ENCODE results near the gene LTC4S.

Gene LTC4S

GRCh38 chr5:179818746-179819295 is 25.0 kb downstream of the LTC4S start:
- peaks cover 0 to 29% (median 14%) of the 10 kb centered on the region in 4 experiments for H3K36me3 ChIP-seq (ENCODE audit: control insufficient read depth in 4 of 4, insufficient read depth in 4 of 4, low read length in 3 of 4)
- CTCF ChIA-PET, result interaction anchor here (1.0 to 4.5 kb wide), 6 partner anchors 8 to 22 kb away, joined by 3 to 32 read pairs (median 4); no protein-coding TSS in a partner anchor
- peaks cover 0 to 58% (median 49%) of the 10 kb centered on the region in 4 experiments for H3K4me1 ChIP-seq (ENCODE audit: control extremely low read depth in 1 of 4, control insufficient read depth in 4 of 4, insufficient read depth in 4 of 4, low read length in 3 of 4)
- peak overlapping the region in 5 of 7 experiments; percentile 23 to 96 (median 45) for H3K4me3 ChIP-seq (ENCODE audit: control insufficient read depth in 1 of 7, extremely low read depth in 1 of 7, insufficient read depth in 4 of 7, low read depth in 2 of 7, low read length in 6 of 7)
- 0% methylated on average over 30 of the region's 35 CpGs for WGBS (ENCODE audit: insufficient coverage)
- H3K9me3 ChIP-seq (ENCODE audit: control extremely low read depth in 1 of 5, control insufficient read depth in 4 of 5, insufficient read depth in 2 of 5, low read depth in 1 of 5, low read length in 4 of 5), result peaks cover 0 to 2% (median 0%) of the 10 kb centered on the region in 5 experiments
- POLR2A ChIA-PET, result interaction anchor here (0.7 to 9.1 kb wide), 3 partner anchors 9 to 25 kb away, joined by 3 to 131 read pairs (median 16); partner anchors contain the start of genes LTC4S and MGAT4B
- H3K27me3 ChIP-seq (replicated peaks in 2 of 5; ENCODE audit: control insufficient read depth in 4 of 5, insufficient read depth in 5 of 5, low read length in 4 of 5), result no peaks in the 10 kb centered on the region
- DNase-seq, result peak; percentile 93 to 98 (median 98)
- H3K27ac ChIP-seq (ENCODE audit: insufficient read depth in 1 of 2, low read depth in 1 of 2, low read length in 2 of 2, poor library complexity in 1 of 2, severe bottlenecking in 2 of 2), result peak overlapping the region; percentile 92 to 95

GRCh38 chr5:179819296-179820126 is 25.7 kb downstream of the LTC4S start:
- Histone ChIP-seq H3K27ac (ENCODE audit: insufficient read depth in 1 of 2, low read depth in 1 of 2, low read length in 2 of 2, poor library complexity in 1 of 2, severe bottlenecking in 2 of 2) (peak overlapping the region; percentile 92 to 95), H3K4me1 (ENCODE audit: control extremely low read depth in 1 of 4, control insufficient read depth in 4 of 4, insufficient read depth in 4 of 4, low read length in 3 of 4) (peaks cover 0 to 58% (median 49%) of the 10 kb centered on the region in 4 experiments), H3K27me3 (replicated peaks in 2 of 5; ENCODE audit: control insufficient read depth in 4 of 5, insufficient read depth in 5 of 5, low read length in 4 of 5) (no peaks in the 10 kb centered on the region), H3K36me3 (ENCODE audit: control insufficient read depth in 4 of 4, insufficient read depth in 4 of 4, low read length in 3 of 4) (peaks cover 0 to 29% (median 21%) of the 10 kb centered on the region in 4 experiments), H3K4me3 (ENCODE audit: control insufficient read depth in 1 of 7, extremely low read depth in 1 of 7, insufficient read depth in 4 of 7, low read depth in 2 of 7, low read length in 6 of 7) (peak overlapping the region in 4 of 7 experiments; percentile 11 to 96 (median 92)), H3K9me3 (ENCODE audit: control extremely low read depth in 1 of 5, control insufficient read depth in 4 of 5, insufficient read depth in 2 of 5, low read depth in 1 of 5, low read length in 4 of 5) (peaks cover 0 to 2% (median 0%) of the 10 kb centered on the region in 5 experiments)
- CTCF ChIA-PET, result interaction anchor here (1.0 to 4.5 kb wide), 7 partner anchors 8 to 25 kb away, joined by 3 to 32 read pairs (median 5); partner anchors contain the start of gene LTC4S
- POLR2A ChIA-PET, result interaction anchor here (0.6 to 9.1 kb wide), 5 partner anchors 8 to 74 kb away, joined by 3 to 131 read pairs (median 6); partner anchors contain the start of genes LTC4S and MGAT4B
- WGBS (ENCODE audit: insufficient coverage), result 23% methylated on average over 15 of the region's 26 CpGs
- peak in 2 of 3 donors; percentile 79 to 85 for DNase-seq

- DNase-seq, result no peak
- POLR2A ChIA-PET, result interaction anchor here (0.6 to 9.1 kb wide), 5 partner anchors 9 to 74 kb away, joined by 3 to 131 read pairs (median 6); partner anchors contain the start of genes LTC4S and MGAT4B
- Histone ChIP-seq H3K4me3 (ENCODE audit: control insufficient read depth in 1 of 7, extremely low read depth in 1 of 7, insufficient read depth in 4 of 7, low read depth in 2 of 7, low read length in 6 of 7) (peak overlapping the region in 6 of 7 experiments; percentile 23 to 96 (median 88)), H3K27me3 (replicated peaks in 2 of 5; ENCODE audit: control insufficient read depth in 4 of 5, insufficient read depth in 5 of 5, low read length in 4 of 5) (no peaks in the 10 kb centered on the region), H3K27ac (ENCODE audit: insufficient read depth in 1 of 2, low read depth in 1 of 2, low read length in 2 of 2, poor library complexity in 1 of 2, severe bottlenecking in 2 of 2) (peak overlapping the region; percentile 92 to 95), H3K4me1 (ENCODE audit: control extremely low read depth in 1 of 4, control insufficient read depth in 4 of 4, insufficient read depth in 4 of 4, low read length in 3 of 4) (peaks cover 0 to 58% (median 49%) of the 10 kb centered on the region in 4 experiments), H3K36me3 (ENCODE audit: control insufficient read depth in 4 of 4, insufficient read depth in 4 of 4, low read length in 3 of 4) (peaks cover 5 to 33% (median 26%) of the 10 kb centered on the region in 4 experiments), H3K9me3 (ENCODE audit: control extremely low read depth in 1 of 5, control insufficient read depth in 4 of 5, insufficient read depth in 2 of 5, low read depth in 1 of 5, low read length in 4 of 5) (peaks cover 0 to 2% (median 0%) of the 10 kb centered on the region in 5 experiments)
- CTCF ChIA-PET, result interaction anchor here (1.2 to 4.5 kb wide), 7 partner anchors 9 to 56 kb away, joined by 3 to 32 read pairs (median 6); partner anchors contain the start of gene LTC4S
- WGBS (ENCODE audit: insufficient coverage), result 54% methylated on average over 12 of the region's 12 CpGs
These were observed 26.3 kb downstream of the LTC4S start for GRCh38 chr5:179820127-179820482.

GRCh38 chr5:179820483-179821297 is 26.9 kb downstream of the LTC4S start, which contains the start of gene SQSTM1:
Gene SQSTM1 (plus strand): TSS chr5:179820905. CDS start chr5:179820937, 32 bp downstream.
- Histone ChIP-seq H3K4me3 (ENCODE audit: control insufficient read depth in 1 of 7, extremely low read depth in 1 of 7, insufficient read depth in 4 of 7, low read depth in 2 of 7, low read length in 6 of 7) (peak within 1 kb of the TSS; percentile 82 to 96 (median 89)), H3K9me3 (ENCODE audit: control extremely low read depth in 1 of 5, control insufficient read depth in 4 of 5, insufficient read depth in 2 of 5, low read depth in 1 of 5, low read length in 4 of 5) (peaks cover 0 to 2% (median 0%) of the 10 kb centered on the region in 5 experiments), H3K27ac (ENCODE audit: insufficient read depth in 1 of 2, low read depth in 1 of 2, low read length in 2 of 2, poor library complexity in 1 of 2, severe bottlenecking in 2 of 2) (peak within 1 kb of the TSS; percentile 92 to 95), H3K36me3 (ENCODE audit: control insufficient read depth in 4 of 4, insufficient read depth in 4 of 4, low read length in 3 of 4) (peaks cover 9 to 35% (median 32%) of the 10 kb centered on the region in 4 experiments), H3K4me1 (ENCODE audit: control extremely low read depth in 1 of 4, control insufficient read depth in 4 of 4, insufficient read depth in 4 of 4, low read length in 3 of 4) (peaks cover 0 to 58% (median 49%) of the 10 kb centered on the region in 4 experiments), H3K27me3 (replicated peaks in 2 of 5; ENCODE audit: control insufficient read depth in 4 of 5, insufficient read depth in 5 of 5, low read length in 4 of 5) (no peaks in the 10 kb centered on the region)
- CTCF ChIA-PET, result interaction anchor here (1.2 to 4.5 kb wide), 5 partner anchors 10 to 57 kb away, joined by 5 to 32 read pairs (median 6); partner anchors contain the start of gene LTC4S
- POLR2A ChIA-PET, result interaction anchor here (0.6 to 9.1 kb wide), 8 partner anchors 10 to 88 kb away, joined by 3 to 131 read pairs (median 5); partner anchors contain the start of genes LTC4S, MAML1 and MGAT4B
- DNase-seq, result peak; percentile 67 to 86 (median 85)
- under 1% methylated on average over 64 of the region's 81 CpGs for WGBS (ENCODE audit: insufficient coverage)

- Histone ChIP-seq H3K27ac (ENCODE audit: insufficient read depth in 1 of 2, low read depth in 1 of 2, low read length in 2 of 2, poor library complexity in 1 of 2, severe bottlenecking in 2 of 2) (peak overlapping the region; percentile 92 to 95), H3K4me1 (ENCODE audit: control extremely low read depth in 1 of 4, control insufficient read depth in 4 of 4, insufficient read depth in 4 of 4, low read length in 3 of 4) (peaks cover 0 to 56% (median 48%) of the 10 kb centered on the region in 4 experiments), H3K36me3 (ENCODE audit: control insufficient read depth in 4 of 4, insufficient read depth in 4 of 4, low read length in 3 of 4) (peaks cover 13 to 42% (median 34%) of the 10 kb centered on the region in 4 experiments), H3K4me3 (ENCODE audit: control insufficient read depth in 1 of 7, extremely low read depth in 1 of 7, insufficient read depth in 4 of 7, low read depth in 2 of 7, low read length in 6 of 7) (peak overlapping the region; percentile 82 to 96 (median 89)), H3K27me3 (replicated peaks in 2 of 5; ENCODE audit: control insufficient read depth in 4 of 5, insufficient read depth in 5 of 5, low read length in 4 of 5) (no peaks in the 10 kb centered on the region), H3K9me3 (ENCODE audit: control extremely low read depth in 1 of 5, control insufficient read depth in 4 of 5, insufficient read depth in 2 of 5, low read depth in 1 of 5, low read length in 4 of 5) (no peaks in the 10 kb centered on the region)
- 0% methylated on average over 40 of the region's 54 CpGs for WGBS (ENCODE audit: insufficient coverage)
- ChIA-PET POLR2A (interaction anchor here (0.6 to 9.1 kb wide), 6 partner anchors 11 to 654 kb away, joined by 3 to 131 read pairs (median 6); partner anchors contain the start of genes MAML1 and MGAT4B), CTCF (interaction anchor here (1.3 to 14.0 kb wide), 4 partner anchors 11 to 57 kb away, joined by 3 to 124 read pairs (median 6); no protein-coding TSS in a partner anchor)
- DNase-seq, result peak; percentile 90 to 95 (median 94)
These were observed 27.7 kb downstream of the LTC4S start for GRCh38 chr5:179821298-179822058.
